ENCODE data around the gene MRPS18A. TPM values are rescaled to one million over a fixed set of nuclear protein-coding genes. Genes with fewer than 3 reads are reported as not detected.

MRPS18A gene
- total and polyA plus RNA-seq, 2 experiments from 2014 or later, result 58.6 to 62.7 TPM

DNA sequence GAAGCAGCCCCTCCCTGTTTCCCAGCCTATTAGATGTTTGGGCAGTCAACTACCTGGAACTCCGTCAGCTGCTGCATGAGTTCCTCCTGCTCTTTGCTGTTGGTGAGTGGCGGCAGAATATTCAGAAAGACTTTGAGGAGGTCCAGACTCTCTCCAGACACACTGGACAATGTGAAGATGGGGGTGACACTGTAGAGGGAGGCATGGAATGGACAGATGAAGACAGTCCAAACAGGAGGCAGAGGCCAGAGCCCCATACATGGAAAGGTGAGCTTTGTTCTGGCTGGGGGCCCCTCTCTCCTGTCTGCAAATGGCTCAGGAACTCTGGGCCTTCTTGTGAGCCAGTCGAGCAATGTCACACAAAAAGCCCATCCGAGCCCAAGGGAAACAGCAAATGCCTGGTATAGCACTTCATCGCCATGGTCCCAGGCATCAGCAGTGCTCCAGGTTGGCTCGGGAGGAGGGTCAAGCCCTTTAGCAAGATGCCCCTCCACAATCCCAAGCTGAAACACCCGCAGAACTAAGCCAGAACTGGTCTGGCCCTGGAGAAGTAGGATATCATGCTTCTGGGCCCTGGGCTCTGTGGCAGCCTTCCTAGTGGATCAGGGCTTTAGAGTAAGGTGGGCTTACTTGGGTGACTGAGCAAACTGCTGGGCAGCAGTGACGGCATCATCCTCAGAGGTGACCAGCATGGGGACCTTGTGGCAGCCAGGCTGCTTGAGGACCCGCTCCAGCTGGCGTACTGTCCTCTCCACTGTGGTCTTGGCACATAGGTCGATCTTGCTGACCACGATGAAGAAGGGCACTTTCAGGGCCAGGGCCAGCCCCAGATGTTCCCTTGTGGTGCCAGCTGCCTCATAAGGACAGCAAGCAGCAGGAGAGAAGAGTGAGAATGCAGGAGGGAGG lies 63.5 kb downstream of the MRPS18A start:
- TF ChIP-seq ZNF331 (CRISPR knock-in tag; IDR thresholded peaks at IDR 0.05; ENCODE audit: low read depth) (no peak), JUNB (IDR thresholded peaks at IDR 0.05; ENCODE audit: unreplicated experiment) (no peak), EZH2 (IDR thresholded peaks at IDR 0.05; ENCODE audit: low read depth, unreplicated experiment) (no peak), EZH2phosphoT487 (IDR thresholded peaks at IDR 0.05; ENCODE audit: unreplicated experiment) (no peak), ZNF114 (CRISPR knock-in tag; IDR thresholded peaks at IDR 0.05) (no peak), CREB1 (CRISPR knock-in tag; IDR thresholded peaks at IDR 0.05; ENCODE audit: low read depth) (no peak), NANOG (IDR thresholded peaks at IDR 0.05; ENCODE audit: borderline replicate concordance) (no peak), POLR2AphosphoS5 (IDR thresholded peaks at IDR 0.05; ENCODE audit: low read depth) (no peak), STAT1 (IDR thresholded peaks at IDR 0.05; ENCODE audit: unreplicated experiment) (no peak)
- TF ChIP-seq, protein P1, sequence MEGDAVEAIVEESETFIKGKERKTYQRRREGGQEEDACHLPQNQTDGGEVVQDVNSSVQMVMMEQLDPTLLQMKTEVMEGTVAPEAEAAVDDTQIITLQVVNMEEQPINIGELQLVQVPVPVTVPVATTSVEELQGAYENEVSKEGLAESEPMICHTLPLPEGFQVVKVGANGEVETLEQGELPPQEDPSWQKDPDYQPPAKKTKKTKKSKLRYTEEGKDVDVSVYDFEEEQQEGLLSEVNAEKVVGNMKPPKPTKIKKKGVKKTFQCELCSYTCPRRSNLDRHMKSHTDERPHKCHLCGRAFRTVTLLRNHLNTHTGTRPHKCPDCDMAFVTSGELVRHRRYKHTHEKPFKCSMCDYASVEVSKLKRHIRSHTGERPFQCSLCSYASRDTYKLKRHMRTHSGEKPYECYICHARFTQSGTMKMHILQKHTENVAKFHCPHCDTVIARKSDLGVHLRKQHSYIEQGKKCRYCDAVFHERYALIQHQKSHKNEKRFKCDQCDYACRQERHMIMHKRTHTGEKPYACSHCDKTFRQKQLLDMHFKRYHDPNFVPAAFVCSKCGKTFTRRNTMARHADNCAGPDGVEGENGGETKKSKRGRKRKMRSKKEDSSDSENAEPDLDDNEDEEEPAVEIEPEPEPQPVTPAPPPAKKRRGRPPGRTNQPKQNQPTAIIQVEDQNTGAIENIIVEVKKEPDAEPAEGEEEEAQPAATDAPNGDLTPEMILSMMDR (conservative IDR thresholded peaks at IDR 0.05; ENCODE audit: low read depth in 2 of 2), result no peak
- TF ChIP-seq, protein P2, sequence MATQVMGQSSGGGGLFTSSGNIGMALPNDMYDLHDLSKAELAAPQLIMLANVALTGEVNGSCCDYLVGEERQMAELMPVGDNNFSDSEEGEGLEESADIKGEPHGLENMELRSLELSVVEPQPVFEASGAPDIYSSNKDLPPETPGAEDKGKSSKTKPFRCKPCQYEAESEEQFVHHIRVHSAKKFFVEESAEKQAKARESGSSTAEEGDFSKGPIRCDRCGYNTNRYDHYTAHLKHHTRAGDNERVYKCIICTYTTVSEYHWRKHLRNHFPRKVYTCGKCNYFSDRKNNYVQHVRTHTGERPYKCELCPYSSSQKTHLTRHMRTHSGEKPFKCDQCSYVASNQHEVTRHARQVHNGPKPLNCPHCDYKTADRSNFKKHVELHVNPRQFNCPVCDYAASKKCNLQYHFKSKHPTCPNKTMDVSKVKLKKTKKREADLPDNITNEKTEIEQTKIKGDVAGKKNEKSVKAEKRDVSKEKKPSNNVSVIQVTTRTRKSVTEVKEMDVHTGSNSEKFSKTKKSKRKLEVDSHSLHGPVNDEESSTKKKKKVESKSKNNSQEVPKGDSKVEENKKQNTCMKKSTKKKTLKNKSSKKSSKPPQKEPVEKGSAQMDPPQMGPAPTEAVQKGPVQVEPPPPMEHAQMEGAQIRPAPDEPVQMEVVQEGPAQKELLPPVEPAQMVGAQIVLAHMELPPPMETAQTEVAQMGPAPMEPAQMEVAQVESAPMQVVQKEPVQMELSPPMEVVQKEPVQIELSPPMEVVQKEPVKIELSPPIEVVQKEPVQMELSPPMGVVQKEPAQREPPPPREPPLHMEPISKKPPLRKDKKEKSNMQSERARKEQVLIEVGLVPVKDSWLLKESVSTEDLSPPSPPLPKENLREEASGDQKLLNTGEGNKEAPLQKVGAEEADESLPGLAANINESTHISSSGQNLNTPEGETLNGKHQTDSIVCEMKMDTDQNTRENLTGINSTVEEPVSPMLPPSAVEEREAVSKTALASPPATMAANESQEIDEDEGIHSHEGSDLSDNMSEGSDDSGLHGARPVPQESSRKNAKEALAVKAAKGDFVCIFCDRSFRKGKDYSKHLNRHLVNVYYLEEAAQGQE (IDR thresholded peaks at IDR 0.05; ENCODE audit: unreplicated experiment), result no peak
- TF ChIP-seq, protein P3, sequence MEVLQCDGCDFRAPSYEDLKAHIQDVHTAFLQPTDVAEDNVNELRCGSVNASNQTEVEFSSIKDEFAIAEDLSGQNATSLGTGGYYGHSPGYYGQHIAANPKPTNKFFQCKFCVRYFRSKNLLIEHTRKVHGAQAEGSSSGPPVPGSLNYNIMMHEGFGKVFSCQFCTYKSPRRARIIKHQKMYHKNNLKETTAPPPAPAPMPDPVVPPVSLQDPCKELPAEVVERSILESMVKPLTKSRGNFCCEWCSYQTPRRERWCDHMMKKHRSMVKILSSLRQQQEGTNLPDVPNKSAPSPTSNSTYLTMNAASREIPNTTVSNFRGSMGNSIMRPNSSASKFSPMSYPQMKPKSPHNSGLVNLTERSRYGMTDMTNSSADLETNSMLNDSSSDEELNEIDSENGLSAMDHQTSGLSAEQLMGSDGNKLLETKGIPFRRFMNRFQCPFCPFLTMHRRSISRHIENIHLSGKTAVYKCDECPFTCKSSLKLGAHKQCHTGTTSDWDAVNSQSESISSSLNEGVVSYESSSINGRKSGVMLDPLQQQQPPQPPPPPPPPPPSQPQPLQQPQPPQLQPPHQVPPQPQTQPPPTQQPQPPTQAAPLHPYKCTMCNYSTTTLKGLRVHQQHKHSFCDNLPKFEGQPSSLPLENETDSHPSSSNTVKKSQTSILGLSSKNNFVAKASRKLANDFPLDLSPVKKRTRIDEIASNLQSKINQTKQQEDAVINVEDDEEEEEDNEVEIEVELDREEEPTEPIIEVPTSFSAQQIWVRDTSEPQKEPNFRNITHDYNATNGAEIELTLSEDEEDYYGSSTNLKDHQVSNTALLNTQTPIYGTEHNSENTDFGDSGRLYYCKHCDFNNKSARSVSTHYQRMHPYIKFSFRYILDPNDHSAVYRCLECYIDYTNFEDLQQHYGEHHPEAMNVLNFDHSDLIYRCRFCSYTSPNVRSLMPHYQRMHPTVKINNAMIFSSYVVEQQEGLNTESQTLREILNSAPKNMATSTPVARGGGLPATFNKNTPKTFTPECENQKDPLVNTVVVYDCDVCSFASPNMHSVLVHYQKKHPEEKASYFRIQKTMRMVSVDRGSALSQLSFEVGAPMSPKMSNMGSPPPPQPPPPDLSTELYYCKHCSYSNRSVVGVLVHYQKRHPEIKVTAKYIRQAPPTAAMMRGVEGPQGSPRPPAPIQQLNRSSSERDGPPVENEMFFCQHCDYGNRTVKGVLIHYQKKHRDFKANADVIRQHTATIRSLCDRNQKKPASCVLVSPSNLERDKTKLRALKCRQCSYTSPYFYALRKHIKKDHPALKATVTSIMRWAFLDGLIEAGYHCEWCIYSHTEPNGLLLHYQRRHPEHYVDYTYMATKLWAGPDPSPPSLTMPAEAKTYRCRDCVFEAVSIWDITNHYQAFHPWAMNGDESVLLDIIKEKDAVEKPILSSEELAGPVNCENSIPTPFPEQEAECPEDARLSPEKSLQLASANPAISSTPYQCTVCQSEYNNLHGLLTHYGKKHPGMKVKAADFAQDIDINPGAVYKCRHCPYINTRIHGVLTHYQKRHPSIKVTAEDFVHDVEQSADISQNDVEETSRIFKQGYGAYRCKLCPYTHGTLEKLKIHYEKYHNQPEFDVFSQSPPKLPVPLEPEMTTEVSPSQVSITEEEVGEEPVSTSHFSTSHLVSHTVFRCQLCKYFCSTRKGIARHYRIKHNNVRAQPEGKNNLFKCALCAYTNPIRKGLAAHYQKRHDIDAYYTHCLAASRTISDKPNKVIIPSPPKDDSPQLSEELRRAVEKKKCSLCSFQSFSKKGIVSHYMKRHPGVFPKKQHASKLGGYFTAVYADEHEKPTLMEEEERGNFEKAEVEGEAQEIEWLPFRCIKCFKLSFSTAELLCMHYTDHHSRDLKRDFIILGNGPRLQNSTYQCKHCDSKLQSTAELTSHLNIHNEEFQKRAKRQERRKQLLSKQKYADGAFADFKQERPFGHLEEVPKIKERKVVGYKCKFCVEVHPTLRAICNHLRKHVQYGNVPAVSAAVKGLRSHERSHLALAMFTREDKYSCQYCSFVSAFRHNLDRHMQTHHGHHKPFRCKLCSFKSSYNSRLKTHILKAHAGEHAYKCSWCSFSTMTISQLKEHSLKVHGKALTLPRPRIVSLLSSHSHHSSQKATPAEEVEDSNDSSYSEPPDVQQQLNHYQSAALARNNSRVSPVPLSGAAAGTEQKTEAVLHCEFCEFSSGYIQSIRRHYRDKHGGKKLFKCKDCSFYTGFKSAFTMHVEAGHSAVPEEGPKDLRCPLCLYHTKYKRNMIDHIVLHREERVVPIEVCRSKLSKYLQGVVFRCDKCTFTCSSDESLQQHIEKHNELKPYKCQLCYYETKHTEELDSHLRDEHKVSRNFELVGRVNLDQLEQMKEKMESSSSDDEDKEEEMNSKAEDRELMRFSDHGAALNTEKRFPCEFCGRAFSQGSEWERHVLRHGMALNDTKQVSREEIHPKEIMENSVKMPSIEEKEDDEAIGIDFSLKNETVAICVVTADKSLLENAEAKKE (CRISPR knock-in tag; IDR thresholded peaks at IDR 0.05), result no peak
- TF ChIP-seq, protein P4, sequence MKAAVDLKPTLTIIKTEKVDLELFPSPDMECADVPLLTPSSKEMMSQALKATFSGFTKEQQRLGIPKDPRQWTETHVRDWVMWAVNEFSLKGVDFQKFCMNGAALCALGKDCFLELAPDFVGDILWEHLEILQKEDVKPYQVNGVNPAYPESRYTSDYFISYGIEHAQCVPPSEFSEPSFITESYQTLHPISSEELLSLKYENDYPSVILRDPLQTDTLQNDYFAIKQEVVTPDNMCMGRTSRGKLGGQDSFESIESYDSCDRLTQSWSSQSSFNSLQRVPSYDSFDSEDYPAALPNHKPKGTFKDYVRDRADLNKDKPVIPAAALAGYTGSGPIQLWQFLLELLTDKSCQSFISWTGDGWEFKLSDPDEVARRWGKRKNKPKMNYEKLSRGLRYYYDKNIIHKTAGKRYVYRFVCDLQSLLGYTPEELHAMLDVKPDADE (IDR thresholded peaks at IDR 0.05), result no peak
- no peak for DNase-seq (ENCODE audit: low spot score)

More for the DNA sequence above, 63.5 kb downstream of the MRPS18A start:
- no peaks in the 10 kb centered on the region for H3K9me2 ChIP-seq (ENCODE audit: insufficient read depth)
- H3K27ac ChIP-seq (ENCODE audit: low read depth), result no peak overlapping the region
- H3K27me3 Mint-ChIP-seq (ENCODE audit: insufficient read depth, low read depth, poor library complexity), result peaks cover 5% of the 10 kb centered on the region
- peaks cover 19% of the 10 kb centered on the region for H3K79me2 ChIP-seq (replicated peaks; ENCODE audit: insufficient read depth)
- no peaks in the 10 kb centered on the region for H3K27me3 ChIP-seq (ENCODE audit: insufficient read depth)
- no peak overlapping the region for H3K27ac Mint-ChIP-seq
- no peaks in the 10 kb centered on the region for H3K4me1 ChIP-seq (ENCODE audit: insufficient read depth)
- H2AFZ ChIP-seq, result no peak overlapping the region
- peaks cover 5% of the 10 kb centered on the region for H3K4me1 Mint-ChIP-seq
- H3K36me3 Mint-ChIP-seq (ENCODE audit: low read depth), result peaks cover 64% of the 10 kb centered on the region
- peaks cover 15% of the 10 kb centered on the region for H3K36me3 ChIP-seq (ENCODE audit: insufficient read depth)
- no peak overlapping the region for H3K4me3 ChIP-seq
- H3F3A ChIP-seq (replicated peaks; ENCODE audit: low read depth), result peaks cover 10% of the 10 kb centered on the region; the same call in 1 of the 2 replicates
- H3K9me3 Mint-ChIP-seq, result no peaks in the 10 kb centered on the region
- no peak overlapping the region for H3K4me2 ChIP-seq
- H4K20me1 ChIP-seq (replicated peaks; ENCODE audit: insufficient read depth), result peaks cover 7% of the 10 kb centered on the region
- H3K4me3 Mint-ChIP-seq, result no peak overlapping the region
- no peak for ATAC-seq

All from GM23338 (cell line).